ENCODE data around the gene RIC8B.

The RIC8B gene

GRCh38 chr12:106757623-106758348 is 16.7 kb upstream of the RIC8B start:
- TF ChIP-seq CTCF (IDR thresholded peaks at IDR 0.05; ENCODE audit: low read depth, low read length): no peak
- no peak overlapping the region for H3K4me3 ChIP-seq (replicated peaks in 1 of 2; ENCODE audit: low read depth in 2 of 2, low read length in 2 of 2)

GRCh38 chr12:106758349-106759110 is 16.0 kb upstream of the RIC8B start:
- TF ChIP-seq CTCF (IDR thresholded peaks at IDR 0.05; ENCODE audit: low read depth, low read length): no peak
- no peak for DNase-seq (ENCODE audit: low read depth in 2 of 2)

More at GRCh38 chr12:106757623-106758348, 16.7 kb upstream of the RIC8B start:
- no peak for DNase-seq (ENCODE audit: low read depth in 2 of 2)

GRCh38 chr12:106759526-106760183 is 14.8 kb upstream of the RIC8B start:
- DNase-seq (ENCODE audit: low read depth in 2 of 2): no peak
- H3K4me3 ChIP-seq (replicated peaks in 1 of 2; ENCODE audit: low read depth in 2 of 2, low read length in 2 of 2): no peak overlapping the region
- no peak for TF ChIP-seq CTCF (IDR thresholded peaks at IDR 0.05; ENCODE audit: low read depth, low read length)

More at GRCh38 chr12:106758349-106759110, 16.0 kb upstream of the RIC8B start:
- H3K4me3 ChIP-seq (replicated peaks in 1 of 2; ENCODE audit: low read depth in 2 of 2, low read length in 2 of 2): no peak overlapping the region

GRCh38 chr12:106760184-106760531 is 14.3 kb upstream of the RIC8B start:
- no peak overlapping the region for H3K4me3 ChIP-seq (replicated peaks in 1 of 2; ENCODE audit: low read depth in 2 of 2, low read length in 2 of 2)
- no peak for TF ChIP-seq CTCF (IDR thresholded peaks at IDR 0.05; ENCODE audit: low read depth, low read length)
- no peak for DNase-seq (ENCODE audit: low read depth in 2 of 2)

GRCh38 chr12:106764220-106764619 is 10.3 kb upstream of the RIC8B start:
- DNase-seq (ENCODE audit: low read depth in 2 of 2): no peak
- TF ChIP-seq CTCF (IDR thresholded peaks at IDR 0.05; ENCODE audit: low read depth, low read length): no peak

GRCh38 chr12:106764738-106765137 is 9.7 kb upstream of the RIC8B start:
- DNase-seq (ENCODE audit: low read depth in 2 of 2): peak; percentile 36 to 78
- peak; percentile 8 for TF ChIP-seq CTCF (IDR thresholded peaks at IDR 0.05; ENCODE audit: low read depth, low read length)
- no peak overlapping the region for H3K4me3 ChIP-seq (replicated peaks in 1 of 2; ENCODE audit: low read depth in 2 of 2, low read length in 2 of 2)

More at GRCh38 chr12:106764220-106764619, 10.3 kb upstream of the RIC8B start:
- H3K4me3 ChIP-seq (replicated peaks in 1 of 2; ENCODE audit: low read depth in 2 of 2, low read length in 2 of 2): no peak overlapping the region
